GM19035 (cell line): ENCODE data around the gene TNXB.
"Not testable (repeated sequence)": the region's sequence is repeated elsewhere in the genome, so short reads cannot be mapped to it uniquely, and the experiment has no call there.

ENCODE experiments used
- ATAC-seq: cut with Tn5 transposase; IDR thresholded peaks from one replicate; pipeline ENCODE4 v1.9.1; 2021; ENCODE audit not compliant: unreplicated experiment

The TNXB gene

GRCh38 chr6:32113386-32114352 is 4.5 kb upstream of the TNXB start:
- no peak for ATAC-seq

GRCh38 chr6:32112431-32112980 is 3.4 kb upstream of the TNXB start:
- no peak for ATAC-seq

- no peak for ATAC-seq
Measured at GRCh38 chr6:32111424-32112066, 2.4 kb upstream of the TNXB start.

- no peak for ATAC-seq
Measured at GRCh38 chr6:32110632-32111031, 1.5 kb upstream of the TNXB start.

- ATAC-seq, result no peak
Measured at GRCh38 chr6:32109765-32110160, 625 bp upstream of the TNXB start.

- ATAC-seq, result no peak
Measured at GRCh38 chr6:32108727-32109113, 418 bp downstream of the TNXB start.

- no peak for ATAC-seq
Measured at GRCh38 chr6:32108094-32108627, 977 bp downstream of the TNXB start.

GRCh38 chr6:32107406-32107805 is 1.7 kb downstream of the TNXB start:
- no peak for ATAC-seq

- no peak for ATAC-seq
Measured at GRCh38 chr6:32105433-32105832, 3.7 kb downstream of the TNXB start.

- ATAC-seq, result no peak
Measured at GRCh38 chr6:32102255-32102654, 6.9 kb downstream of the TNXB start.

GRCh38 chr6:32100251-32100650 is 8.9 kb downstream of the TNXB start:
- not testable (repeated sequence) for ATAC-seq

- no peak for ATAC-seq
Measured at GRCh38 chr6:32097364-32097763, 11.8 kb downstream of the TNXB start.

- ATAC-seq, result no peak
Measured at GRCh38 chr6:32096394-32097258, 12.5 kb downstream of the TNXB start.

GRCh38 chr6:32096087-32096393 is 13.1 kb downstream of the TNXB start:
- no peak for ATAC-seq

- no peak for ATAC-seq
Measured at GRCh38 chr6:32095338-32096086, 13.6 kb downstream of the TNXB start.

- no peak for ATAC-seq
Measured at GRCh38 chr6:32092760-32093497, 16.2 kb downstream of the TNXB start.

GRCh38 chr6:32089082-32089828 is 19.9 kb downstream of the TNXB start:
- no peak for ATAC-seq

- no peak for ATAC-seq
Measured at GRCh38 chr6:32088487-32089049, 20.6 kb downstream of the TNXB start.
